GM18526 (cell line): ENCODE measurements around the gene ABCB9.

ENCODE experiments used
- POLR2A ChIP-seq: IDR thresholded peaks from 3 replicates; pipeline ENCODE4 v1.6.1; 2011; ENCODE audit not compliant: insufficient read length; ENCODE audit errors: extremely low read depth

ABCB9 gene

DNA sequence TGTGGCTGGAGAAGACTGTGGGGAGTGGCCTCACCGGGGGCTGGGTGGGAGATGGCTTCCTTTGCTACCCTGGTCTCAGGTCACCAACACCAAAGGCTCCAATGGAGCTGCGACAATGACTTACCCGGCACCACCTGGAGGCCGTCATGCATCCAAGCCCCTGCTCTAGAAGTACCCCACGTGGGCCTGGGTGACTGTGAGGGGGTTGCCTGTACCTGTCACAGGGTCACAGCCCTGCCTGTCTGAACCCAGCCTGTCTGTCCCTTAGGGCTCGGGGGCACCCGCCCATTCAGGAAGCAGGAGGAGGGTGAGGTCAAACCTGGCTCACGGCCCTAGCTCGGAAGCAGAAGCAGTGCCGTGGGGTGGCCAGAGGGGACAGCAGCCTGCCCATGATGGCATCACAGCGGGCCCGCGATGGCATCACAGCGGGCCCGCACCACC is 18.9 kb downstream of the ABCB9 start:
- no peak for TF ChIP-seq POLR2A

DNA sequence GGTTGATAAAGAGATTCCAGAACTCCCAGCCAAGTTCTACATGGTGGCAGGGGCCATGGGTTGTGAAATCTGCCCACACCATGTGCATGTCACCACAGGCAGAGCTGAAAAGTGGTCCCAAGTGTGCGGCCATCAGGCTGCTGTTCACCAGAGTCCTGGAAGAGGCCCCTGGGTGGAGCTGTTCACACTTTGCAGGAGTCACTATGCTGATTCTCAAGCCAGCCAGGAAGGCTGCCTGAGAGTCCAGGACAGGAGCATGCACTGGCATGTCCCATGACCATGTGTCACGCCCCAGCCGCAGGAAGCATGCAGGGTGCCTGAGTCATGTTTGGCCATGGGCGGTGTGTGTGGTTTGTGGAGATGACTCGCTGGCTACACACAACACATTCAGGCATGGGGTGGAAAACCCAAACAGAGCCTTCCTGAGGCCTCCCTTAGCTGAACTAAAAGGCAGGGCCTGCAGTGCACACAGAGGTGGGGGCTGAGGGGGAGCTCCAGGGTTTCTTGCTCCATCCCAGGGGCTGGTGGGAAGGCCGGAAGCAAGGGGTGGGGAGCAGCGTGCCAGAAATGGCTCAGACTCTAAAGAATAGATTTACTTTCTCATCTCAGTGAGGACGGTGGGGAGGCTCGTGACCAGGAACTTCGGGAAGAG is 19.4 kb downstream of the ABCB9 start:
- no peak for TF ChIP-seq POLR2A

- no peak for TF ChIP-seq POLR2A
These were observed 21.4 kb downstream of the ABCB9 start for GRCh38 chr12:122944605-122945592.

DNA sequence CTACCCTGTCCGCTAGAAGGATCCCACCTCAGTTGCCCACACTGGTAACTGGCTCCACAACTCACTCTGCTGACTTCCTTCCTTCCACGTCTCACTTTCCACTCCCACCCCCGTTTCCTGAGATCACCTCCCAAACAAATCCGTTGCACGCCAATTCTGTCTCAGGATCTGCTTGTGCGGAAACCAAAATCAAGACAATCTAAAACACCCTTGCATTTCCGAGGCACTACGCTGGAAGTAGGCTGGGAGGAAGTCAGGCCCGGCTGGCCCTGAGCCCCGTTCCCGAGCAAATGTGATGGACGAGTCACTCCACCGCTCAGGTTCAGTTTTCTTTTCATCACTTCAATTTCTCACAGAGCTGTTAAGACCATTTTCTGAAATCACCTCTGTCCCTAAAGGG is 23.1 kb downstream of the ABCB9 start:
- no peak for TF ChIP-seq POLR2A

GRCh38 chr12:122942637-122943036 is 23.6 kb downstream of the ABCB9 start:
- TF ChIP-seq POLR2A: no peak

GRCh38 chr12:122939125-122939524 is 27.1 kb downstream of the ABCB9 start:
- no peak for TF ChIP-seq POLR2A

GRCh38 chr12:122937622-122938091 is 28.6 kb downstream of the ABCB9 start:
- no peak for TF ChIP-seq POLR2A

DNA sequence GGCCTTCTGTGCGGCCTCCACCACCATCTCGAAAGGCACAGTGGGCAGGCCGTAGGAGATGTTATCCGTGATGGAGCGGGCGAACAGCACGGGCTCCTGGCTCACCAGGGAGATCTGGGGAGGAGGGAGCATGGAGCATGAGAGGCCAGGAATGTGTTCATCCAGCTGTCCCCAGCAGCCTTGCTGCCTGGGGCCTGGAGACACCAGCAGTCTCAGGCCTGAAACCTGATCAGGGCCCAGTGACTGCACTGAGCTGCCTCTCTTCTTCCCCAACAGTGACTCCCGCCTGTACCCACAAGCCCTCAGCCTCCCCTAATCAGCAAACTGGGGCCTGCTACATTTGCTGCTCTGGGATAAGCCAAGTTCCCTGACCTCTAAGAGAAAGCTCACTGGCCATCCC is 30.9 kb downstream of the ABCB9 start:
- no peak for TF ChIP-seq POLR2A

DNA sequence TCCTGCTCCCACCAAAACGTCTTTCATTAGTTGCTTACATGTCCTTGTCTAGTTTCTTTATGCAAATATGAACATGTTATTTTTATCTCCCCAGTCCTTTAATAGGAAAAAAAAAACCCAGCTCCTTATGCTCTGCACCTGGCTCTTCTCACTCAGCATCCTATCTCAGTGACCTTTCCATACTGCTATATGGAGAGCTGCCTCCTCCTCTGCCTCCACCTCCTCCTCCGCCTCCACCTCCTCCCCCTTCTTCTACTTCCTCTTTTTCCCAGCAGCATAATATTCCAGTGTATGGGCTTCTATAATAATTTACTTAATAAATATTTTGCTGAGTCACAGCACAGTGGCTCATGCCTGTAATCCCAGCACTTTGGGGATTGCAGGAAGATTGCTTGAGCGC is 31.5 kb downstream of the ABCB9 start:
- no peak for TF ChIP-seq POLR2A

GRCh38 chr12:122932207-122932606 is 34.1 kb downstream of the ABCB9 start:
- TF ChIP-seq POLR2A: no peak

- no peak for TF ChIP-seq POLR2A
These were observed 36.5 kb downstream of the ABCB9 start for GRCh38 chr12:122929812-122930211.

GRCh38 chr12:122929148-122929538 is 37.1 kb downstream of the ABCB9 start:
- TF ChIP-seq POLR2A: no peak

DNA sequence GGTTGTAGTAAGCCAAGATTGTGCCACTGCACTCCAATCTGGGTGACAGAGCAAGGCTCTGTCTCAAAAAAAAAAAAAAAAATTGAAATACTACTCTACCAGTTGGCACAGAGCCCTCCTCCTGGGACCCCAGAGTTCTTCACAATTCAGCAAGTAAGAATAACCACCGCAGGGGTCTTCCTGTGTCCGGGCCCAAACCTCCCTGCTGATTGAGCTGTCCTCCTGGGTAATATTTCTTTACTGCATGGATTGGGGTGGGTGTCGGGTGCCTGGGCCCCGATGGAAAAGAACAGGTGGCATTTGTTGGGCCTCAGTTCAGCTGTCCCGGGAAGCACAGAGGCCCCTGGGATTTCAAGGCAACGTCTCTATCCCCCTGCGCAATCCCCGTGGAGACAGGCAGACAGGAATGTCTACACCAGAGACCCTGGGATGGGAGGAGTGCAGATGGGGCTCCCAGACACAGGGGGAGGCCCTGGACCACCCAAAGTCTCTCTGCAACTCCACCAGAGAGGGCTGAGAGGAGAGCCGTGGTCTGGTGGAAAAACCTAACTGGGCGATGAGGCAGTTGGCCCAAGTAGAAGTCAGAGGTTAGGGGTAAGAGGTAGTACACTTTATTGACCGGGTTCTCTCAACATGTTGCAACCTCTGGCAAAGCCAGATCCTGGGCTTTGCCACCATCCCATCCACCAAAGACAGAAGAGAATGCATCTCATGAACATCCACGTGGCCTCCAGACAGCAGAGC is 37.7 kb downstream of the ABCB9 start:
- TF ChIP-seq POLR2A: no peak

- no peak for TF ChIP-seq POLR2A
These were observed 38.4 kb downstream of the ABCB9 start for GRCh38 chr12:122927756-122928403.

- TF ChIP-seq POLR2A: no peak
These were observed 44.3 kb downstream of the ABCB9 start for GRCh38 chr12:122921917-122922316.
